ENCODE results near the gene IL4R.
"Not testable (repeated sequence)": the region's sequence is repeated elsewhere in the genome, so short reads cannot be mapped to it uniquely, and the experiment has no call there.

The IL4R gene

DNA sequence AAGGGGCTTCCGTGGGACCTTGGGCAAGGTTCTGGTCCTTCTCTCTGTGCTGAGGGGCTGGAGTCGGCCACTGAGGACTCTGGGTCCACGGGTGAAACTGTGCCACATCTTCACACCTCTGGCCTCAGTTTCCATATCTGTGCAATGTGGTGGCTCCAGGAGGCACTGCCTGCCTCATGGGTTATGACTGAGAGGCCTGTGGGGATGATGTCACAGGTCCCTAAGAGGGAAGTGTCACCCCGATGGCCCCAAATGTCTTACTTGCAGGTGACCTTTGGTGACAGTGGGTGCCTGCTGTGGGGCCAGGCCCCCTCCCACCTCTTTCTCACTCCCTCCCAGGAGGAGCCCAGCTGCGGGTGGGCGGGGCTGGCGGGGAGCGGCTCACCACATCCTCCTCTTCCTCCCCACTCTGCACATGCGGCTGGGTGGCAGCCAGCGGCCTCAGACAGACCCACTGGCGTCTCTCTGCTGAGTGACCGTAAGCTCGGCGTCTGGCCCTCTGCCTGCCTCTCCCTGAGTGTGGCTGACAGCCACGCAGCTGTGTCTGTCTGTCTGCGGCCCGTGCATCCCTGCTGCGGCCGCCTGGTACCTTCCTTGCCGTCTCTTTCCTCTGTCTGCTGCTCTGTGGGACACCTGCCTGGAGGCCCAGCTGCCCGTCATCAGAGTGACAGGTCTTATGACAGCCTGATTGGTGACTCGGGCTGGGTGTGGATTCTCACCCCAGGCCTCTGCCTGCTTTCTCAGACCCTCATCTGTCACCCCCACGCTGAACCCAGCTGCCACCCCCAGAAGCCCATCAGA lies 88.2 kb downstream of the IL4R start, which contains the start of gene IL21R:
TSS of gene IL21R (plus strand) at position 407 of the 801 bp plus-strand sequence. CDS start 27,898 bp downstream, outside the sequence.
- in situ Hi-C loops (cut with MboI; ENCODE audit: low sequenced_read_pairs), result no loop called here

DNA sequence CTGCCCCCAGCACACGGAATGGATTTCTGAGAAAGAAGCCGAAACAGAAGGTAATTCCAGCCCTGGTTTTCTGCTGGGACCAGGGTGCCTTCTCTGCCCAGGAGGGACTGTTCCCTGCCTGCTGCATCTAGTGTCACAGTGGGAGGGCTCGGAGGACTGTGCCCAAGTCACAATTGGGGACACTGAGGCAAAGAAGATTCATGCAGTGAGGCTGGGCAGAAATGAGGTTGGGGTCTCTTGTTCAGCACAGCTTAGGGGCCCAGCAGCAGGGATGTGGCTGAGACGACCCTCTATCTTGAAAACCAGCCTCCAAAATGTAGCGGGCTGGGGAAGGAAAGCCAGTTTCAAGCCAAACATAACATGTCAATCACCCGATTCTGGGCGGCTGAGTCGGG lies 88.8 kb downstream of the IL4R start:
- in situ Hi-C loops (cut with MboI; ENCODE audit: low sequenced_read_pairs), result no loop called here

DNA sequence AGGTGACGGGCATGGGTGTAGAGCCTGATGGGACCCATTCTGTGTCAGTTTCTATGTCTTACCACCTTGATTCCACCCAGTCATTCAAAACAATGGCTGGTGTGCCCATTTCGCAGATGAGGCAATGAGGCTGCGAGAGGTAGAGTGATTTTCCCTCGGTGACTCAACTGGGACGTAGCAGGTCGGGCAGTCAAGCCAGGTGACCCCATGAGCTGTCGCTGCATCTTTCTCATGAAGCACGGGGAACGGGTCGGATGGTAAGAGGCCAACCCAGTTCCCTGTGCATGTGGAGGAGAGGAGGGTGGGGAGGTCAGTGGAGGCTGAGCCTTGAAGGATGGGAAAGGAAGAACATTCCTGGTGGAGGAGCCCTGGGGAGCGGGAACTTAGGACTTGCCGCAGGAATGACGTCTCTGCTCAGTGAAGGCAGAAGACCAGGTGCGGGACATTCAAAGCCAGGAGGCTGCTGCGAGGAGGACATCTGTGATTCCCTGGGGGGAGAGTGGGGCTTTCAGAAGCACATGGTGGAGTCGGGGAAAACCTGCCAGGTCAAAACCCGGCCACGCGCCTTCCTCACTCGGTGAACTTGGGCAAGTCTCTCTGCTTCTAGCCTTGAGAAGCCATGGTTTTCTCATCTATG lies 89.3 kb downstream of the IL4R start:
- in situ Hi-C loops (cut with MboI; ENCODE audit: low sequenced_read_pairs), result no loop called here

DNA sequence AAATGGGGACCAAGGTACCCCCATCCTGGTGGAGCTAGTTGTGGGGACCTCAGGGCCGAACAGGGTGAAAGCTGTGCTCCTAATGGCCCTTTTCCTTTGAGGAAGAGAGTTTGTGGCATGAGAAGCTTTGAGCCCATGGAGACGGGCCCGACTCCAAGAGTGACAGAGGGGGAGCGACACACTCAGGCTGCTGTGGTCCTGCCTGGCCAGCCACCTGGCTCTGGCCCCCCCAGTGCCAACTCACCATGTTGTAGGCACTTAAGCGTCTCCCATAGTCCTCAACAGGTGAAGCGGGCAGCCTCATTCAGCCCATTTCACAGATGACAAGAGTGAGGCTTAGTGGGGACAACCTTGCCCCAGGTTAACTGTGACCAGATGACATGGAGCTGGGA lies 89.8 kb downstream of the IL4R start:
- in situ Hi-C loops (cut with MboI; ENCODE audit: low sequenced_read_pairs), result no loop called here

DNA sequence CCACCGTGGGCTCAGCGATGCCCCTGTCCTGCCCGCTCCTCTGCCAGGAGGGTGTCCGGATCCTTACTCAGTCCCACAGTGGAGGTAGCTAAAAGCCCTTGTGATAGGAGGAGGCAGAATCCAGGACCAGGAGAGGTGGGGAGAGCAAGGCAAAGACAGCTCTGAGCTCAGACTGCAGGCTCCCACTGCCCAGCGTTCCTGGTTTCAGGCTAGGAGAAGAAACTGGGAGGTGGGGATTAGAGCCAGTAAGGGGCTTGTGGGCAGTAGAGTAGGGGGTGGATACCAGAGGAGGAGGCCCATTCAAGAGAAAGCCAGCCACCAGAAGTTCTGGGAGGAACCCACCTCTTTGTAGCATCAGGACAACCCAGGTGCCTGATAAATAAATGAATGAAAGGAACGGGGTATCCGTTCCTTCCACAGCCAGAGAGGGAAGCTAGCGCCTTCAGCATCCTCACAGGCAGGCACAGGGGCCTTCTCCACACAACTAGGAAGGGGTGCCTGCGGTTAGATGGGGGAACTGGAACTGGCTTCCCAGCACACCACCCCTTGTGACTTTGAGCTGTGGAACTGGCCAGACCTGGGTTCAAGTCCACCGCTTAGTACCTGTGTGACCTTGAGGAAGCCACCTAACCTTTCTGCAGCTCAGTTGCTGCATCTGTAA lies 90.5 kb downstream of the IL4R start:
- in situ Hi-C loops (cut with MboI; ENCODE audit: low sequenced_read_pairs), result no loop called here

DNA sequence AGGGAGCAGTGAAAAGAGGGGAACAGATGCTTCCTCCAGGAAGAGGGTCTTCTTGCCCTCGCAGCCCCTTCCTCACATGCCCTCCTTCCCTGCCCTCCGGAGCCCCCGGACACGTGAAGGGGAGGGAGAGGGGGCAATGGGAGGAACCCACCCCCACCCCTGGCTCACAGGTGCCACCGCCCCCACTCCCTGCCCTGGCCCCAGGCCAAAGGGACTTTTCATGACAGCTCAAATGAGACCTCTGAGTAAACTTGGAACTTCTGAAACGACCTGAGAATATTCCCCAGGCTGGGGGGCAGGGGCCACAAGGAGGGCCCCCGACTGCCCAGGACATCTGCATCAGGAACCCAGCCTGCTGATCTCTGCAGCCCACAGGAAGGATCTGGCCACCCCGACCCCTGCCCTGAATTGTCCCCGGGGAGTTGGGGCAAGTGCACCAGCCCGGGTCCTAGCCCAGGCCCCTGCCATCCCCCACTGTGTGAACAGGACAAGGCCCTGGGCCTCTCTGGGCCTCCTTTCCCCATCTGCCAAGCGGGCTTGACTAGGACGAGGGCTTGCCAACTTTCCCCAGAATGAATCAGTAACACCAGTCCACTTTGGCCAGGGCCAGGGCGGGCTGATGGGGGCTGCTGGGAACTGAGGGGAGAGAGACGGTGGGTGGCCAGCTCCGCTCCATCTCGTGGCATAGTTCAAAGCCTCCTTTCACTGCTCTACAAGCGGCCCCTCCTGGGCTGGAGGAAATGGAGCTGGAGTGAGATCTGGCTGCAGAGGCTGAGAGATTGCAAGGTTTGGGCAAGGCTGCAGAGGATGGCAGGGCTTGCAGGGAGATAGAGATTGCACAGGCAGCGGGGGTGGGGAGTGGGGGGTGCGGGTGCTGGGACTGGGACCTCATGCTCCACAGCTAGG lies 92.0 kb downstream of the IL4R start:
- in situ Hi-C loops (cut with MboI; ENCODE audit: low sequenced_read_pairs), result no loop called here

DNA sequence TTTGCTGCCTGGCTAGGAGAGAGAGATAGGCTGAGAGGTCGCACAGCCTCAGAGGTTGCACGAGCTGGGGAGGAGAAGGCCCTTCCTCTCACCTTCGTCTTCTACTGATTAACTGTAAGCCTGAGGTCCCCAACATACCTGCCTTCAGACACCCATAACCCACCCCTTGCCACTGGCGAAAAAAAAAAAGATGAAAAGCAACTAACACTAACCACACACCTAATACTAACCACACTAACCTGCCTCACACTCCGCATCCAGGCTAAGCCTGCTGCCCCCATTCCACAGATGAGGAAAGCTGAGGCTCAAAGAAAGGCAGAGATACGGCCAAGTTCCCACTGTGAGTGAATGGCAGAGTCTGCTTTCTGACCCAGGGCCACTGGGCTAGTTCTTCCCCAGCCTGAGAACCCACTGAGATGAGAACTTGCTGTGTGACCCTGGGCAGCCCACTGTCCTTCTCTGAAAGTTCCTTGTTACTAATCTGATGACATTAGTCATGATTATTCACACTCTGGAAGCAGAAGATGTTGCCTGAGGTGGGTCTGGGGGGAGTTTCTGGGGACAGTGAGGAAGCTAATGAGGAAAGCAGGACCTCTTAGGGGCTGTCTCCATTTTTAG lies 92.8 kb downstream of the IL4R start:
- in situ Hi-C loops (cut with MboI; ENCODE audit: low sequenced_read_pairs), result no loop called here

DNA sequence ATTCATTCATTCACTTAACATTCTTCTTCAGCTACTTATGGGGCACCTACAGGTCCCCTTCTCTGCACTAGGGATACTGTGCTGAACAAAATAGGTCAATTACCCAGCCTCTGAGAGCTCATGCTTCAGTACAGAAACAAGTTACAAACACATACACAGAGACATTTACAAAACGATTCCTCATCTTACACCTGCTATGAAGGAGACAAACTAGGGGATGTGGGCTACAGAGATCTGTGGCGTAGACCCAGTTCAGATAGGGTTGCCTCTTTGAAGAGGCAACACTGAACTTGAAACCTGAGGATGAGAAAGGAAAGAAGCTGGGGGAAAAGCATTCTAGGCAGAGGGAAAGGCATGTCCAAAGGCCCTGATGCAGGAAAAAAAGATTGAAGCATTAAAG lies 93.4 kb downstream of the IL4R start:
- in situ Hi-C loops (cut with MboI; ENCODE audit: low sequenced_read_pairs), result no loop called here

DNA sequence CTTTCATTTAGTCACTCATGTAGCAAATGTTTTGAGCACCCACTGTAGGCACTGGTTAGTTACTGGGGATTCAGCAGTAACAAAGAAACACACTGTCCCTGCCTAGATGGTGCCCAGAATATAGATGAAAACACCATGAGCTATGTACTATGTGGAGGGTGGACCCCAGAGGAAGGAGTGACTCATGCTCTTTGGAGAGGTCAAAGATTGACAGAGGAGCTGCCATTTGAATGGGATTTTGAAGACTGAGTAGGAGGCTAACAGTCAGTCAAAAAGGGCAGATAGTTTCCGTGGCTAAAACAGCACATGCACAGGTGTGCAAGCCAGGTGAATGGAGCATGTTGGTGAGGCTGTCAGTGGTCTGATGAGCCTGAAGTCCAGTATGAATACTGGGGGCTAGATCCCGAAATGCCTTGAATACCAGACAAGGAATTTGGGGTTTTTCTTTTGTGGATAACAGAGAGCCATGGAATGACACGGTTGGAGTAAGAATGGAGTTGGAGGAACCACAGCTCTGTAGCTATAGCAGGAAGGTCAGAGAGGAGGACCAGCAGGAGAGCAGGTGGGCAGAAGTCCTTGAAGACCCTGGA lies 94.3 kb downstream of the IL4R start:
- in situ Hi-C loops (cut with MboI; ENCODE audit: low sequenced_read_pairs), result no loop called here

DNA sequence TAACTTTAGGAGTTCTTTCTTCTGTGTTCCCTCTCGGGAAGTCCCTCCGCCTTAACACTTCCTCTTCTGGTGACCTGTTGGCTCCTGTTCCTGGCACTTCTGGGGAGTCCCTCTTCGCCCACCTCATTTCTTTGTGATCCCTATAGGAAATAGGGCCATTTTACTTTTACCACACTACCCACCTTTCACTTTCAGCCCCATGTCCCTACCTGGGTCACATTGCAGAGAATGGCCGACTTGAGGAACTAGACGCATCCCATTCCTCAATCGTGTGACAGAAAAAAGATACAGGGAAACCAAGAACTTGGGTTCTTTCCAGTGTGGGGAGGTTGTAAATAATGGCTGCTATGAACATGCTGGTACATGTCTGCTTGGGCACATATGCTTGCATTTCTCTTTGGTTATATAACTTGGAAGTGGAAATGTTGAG lies 94.8 kb downstream of the IL4R start:
- in situ Hi-C loops (cut with MboI; ENCODE audit: low sequenced_read_pairs), result no loop called here

DNA sequence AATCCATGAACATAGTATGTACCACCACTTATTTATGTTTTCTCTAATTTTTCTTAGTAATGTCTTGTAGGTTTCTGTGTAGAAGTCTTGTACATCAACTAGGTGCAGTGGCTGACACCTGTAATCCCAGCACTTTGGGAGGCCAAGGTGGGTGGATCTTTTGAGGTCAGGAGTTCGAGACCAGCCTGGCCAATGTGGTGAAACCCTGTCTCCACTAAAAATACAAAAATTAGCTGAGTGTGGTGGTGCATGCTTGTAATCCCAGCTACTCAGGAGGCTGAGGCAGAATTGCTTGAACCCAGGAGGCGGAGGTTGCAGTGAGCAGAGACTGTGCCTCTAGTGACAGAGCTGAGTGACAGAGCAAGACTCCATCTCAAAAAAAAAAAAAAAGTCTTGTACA lies 96.2 kb downstream of the IL4R start:
- in situ Hi-C loops (cut with MboI; ENCODE audit: low sequenced_read_pairs), result not testable (repeated sequence)

DNA sequence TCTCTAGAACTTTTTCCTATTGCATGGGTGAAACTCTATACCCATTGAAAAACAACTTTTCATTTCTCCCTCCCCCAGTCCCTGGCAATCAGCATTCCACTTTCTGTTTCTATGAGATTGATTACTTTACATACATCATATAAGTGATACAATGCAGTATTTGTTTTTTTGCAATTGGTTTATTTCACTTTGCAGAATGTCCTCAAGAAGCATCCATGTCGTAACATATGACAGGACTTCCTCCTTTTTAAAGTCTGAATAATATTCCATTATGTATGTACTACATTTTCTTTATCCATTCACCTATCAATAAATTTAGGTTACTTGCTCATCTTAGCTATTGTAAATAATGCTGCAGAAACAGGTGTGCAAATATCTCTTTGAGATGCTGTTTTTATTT lies 97.0 kb downstream of the IL4R start:
- in situ Hi-C loops (cut with MboI; ENCODE audit: low sequenced_read_pairs), result no loop called here

DNA sequence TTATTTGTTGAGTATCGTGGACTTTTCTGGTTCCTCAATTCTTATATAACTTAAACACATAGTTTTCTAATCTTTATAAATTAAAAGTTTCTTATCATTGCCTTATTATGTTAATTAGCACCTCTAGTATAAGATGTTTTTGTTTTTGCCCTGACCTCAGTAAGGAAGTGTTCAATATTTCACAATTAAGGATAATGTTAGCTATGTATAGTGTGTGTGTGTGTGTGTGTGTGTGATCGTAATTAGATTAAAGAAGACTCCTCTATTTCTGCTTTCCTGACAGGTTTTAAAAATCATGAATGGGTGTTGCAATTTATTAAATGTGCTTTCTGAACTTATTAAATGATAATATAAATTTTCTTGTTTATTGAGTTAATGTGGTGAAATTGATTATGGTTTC lies 100.2 kb downstream of the IL4R start:
- in situ Hi-C loops (cut with MboI; ENCODE audit: low sequenced_read_pairs), result no loop called here
